HG02938 (cell line): Measurements from ENCODE around the gene RASSF4.

ENCODE experiments used
- ATAC-seq: cut with Tn5 transposase; IDR thresholded peaks from one replicate; pipeline ENCODE4 v1.9.1; 2021; ENCODE audit warnings: mild to moderate bottlenecking, moderate library complexity; ENCODE audit not compliant: unreplicated experiment

Gene RASSF4

DNA sequence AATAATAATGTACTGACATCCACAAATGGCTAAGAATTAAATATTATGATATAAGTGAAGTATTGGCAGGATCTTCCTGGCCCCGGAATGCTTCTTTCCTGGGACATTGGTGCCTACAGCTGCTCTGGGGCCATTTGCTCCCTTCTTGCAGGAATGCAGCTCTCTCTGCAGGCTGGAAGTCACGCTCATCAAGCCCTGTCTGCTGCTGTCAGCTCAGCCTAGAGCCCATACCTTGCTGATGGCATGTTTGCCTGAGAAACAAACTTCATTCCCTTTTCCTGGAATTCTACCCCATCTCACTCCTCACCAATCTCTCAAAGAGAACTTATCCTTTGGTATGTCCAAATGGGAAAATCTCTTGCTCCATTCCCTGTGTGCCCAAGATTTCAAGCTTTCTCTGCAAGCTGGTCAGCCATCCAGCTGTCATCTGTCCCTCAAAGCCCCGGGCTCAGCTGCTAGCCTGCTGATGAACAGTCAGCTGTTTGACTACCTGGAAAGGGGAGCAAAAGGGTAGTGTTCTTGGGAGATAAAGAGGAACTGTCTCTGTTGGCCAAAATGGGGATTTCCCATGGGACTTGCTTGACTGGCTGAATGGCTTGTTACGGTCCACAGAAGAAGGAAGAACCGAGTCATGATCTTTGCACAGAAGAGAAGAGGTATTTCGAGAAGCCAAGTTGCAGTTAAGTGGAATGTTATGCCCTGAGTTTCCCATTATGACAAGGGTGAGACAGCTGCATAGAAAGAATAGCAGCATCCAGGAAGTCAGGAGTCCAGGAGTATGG lies 12.0 kb upstream of the RASSF4 start:
- ATAC-seq: peak; percentile 48

DNA sequence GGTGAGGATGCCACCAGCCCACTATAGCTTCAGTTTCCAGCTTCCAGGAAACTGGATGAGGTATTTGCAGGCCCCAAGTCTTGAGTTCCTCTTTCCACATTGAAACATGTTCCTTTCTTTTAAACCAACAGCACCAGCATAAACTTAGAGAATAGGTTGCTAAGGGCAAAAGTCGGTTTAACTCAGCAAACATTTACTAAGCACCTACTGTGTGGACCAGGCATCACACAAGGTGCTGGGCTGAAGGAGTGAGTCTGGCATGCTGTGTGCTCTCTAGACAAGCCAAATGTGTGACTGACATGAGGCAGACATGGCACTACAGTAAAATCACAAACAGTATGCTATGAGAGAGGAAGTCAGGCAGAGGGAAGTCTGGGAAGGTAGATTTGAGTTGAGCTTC lies 11.0 kb upstream of the RASSF4 start:
- no peak for ATAC-seq

DNA sequence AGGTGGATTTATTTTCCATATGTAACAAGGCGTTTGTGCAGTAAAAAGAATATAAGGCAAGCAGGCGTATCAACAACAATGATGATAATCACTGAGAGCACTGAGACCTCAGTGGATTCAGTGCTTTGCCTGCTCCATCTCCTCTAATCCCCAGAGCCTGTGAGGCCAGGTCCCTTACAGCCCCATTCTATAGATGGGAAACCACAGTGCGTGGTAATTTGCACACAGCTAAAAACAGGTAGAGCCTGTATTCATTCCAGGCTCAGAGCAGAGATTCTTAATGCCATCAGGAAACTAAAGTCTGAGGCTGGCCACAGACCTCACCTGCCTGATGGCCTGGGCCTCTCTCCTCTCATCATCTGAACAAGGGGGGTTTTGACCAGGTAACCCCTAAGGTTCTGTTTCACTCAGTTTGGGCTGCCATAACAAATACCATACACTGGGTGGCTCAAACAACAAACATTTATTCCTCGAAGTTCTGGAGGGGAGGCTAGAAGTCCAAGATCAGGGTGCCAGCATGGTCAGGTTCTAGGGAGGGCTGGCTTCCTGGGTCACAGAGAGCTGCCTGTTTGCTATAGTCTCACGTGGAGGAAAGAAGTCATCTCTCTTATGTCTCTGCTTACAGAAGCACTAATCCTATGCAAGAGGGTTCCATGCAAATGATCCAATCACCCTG lies 10.3 kb upstream of the RASSF4 start:
- ATAC-seq: no peak

GRCh38 chr10:44949915-44950314 lies 9.7 kb upstream of the RASSF4 start:
- no peak for ATAC-seq

GRCh38 chr10:44950326-44951225 lies 9.0 kb upstream of the RASSF4 start:
- no peak for ATAC-seq

DNA sequence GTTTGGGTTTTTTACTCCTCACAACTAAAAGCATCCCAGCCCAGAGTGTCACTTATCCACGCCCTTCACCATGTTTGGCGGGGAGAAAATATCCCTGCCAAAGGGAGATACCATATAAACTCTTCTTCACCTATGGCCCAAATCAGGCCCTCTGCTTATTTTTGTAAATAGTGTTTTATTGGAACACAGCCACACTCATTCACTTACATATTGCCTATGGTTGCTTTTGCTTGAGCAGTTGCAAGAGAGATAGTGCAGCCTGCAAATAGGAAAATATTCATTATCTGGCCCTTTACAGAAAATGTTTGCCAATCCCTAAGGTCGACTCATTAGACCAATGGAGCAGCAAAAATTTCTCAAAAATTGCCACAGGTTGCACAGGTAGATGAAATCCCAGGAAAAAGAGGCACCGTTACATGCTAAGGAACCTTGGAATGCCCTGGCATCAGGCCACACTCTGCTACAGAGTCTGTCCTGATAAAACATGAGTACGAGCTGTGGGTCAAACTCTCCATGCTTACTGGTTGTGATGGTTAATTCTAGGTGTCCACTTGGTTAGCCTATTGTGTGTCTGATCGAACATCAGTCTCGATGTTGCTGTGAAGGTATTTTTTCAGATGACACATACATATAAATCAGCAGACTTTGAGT lies 7.9 kb upstream of the RASSF4 start:
- no peak for ATAC-seq

GRCh38 chr10:44952779-44953231 lies 6.8 kb upstream of the RASSF4 start:
- ATAC-seq: no peak

- ATAC-seq: no peak
Measured at GRCh38 chr10:44954042-44954441, 5.6 kb upstream of the RASSF4 start.

GRCh38 chr10:44954962-44955361 lies 4.6 kb upstream of the RASSF4 start:
- ATAC-seq: no peak

GRCh38 chr10:44955413-44956070 lies 4.1 kb upstream of the RASSF4 start:
- ATAC-seq: no peak

- ATAC-seq: no peak
Measured at GRCh38 chr10:44956226-44956625, 3.4 kb upstream of the RASSF4 start.

GRCh38 chr10:44956717-44957706 lies 2.6 kb upstream of the RASSF4 start:
- no peak for ATAC-seq

DNA sequence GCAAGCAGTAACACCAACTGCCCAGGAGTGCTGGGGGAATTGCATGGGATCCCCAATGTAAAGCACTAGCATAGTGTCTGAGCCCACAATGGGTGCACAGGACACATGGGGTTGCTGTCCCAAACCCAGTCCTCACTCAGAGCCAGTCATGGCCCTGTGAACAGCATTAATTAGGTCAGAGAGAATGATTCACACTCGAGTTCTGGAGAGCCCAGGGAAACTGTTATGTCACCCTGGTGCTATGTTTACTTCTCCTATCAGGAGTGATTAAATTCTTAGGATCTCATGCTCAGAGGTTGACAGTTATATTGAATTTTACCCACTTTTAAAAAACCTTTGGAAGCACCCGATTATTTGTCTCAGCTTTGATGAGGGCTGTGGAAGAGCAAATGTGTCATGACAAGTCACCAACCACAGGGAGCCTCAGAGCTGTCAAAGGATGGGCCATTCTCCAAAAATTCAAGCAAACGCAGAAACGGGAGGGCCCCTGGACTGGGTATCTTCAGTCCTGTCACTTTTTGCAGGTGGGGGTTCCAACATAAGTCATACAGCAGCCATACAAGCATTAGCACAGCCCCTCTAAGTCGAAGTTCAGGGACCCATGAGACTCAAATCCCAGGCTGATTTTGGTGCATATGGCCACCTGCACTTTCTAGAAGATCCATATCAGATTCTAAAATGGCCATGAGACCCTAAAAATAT lies 1.3 kb upstream of the RASSF4 start:
- no peak for ATAC-seq

DNA sequence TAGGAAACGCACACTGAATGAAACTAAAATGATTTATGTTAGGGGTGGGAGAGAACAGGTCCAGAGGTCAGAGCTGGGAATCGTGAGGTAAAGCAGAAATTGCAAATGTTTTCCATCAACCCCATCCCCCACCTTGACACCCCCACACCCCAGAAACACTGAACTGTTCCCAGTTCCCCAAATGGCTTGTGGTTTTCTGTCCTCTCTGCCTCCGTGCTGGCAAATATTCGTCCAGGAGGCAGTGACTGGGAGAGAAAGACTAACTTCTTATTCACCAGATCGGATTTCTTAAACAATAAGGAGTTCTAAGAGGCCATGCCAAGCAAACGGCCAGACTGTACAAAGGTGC lies 730 bp upstream of the RASSF4 start:
- no peak for ATAC-seq

GRCh38 chr10:44960088-44960460 lies 472 bp downstream of the RASSF4 start:
- no peak for ATAC-seq

- ATAC-seq: no peak
Measured at GRCh38 chr10:44960482-44961229, 1.1 kb downstream of the RASSF4 start.

- no peak for ATAC-seq
Measured at GRCh38 chr10:44961230-44961571, 1.6 kb downstream of the RASSF4 start.
